ENCODE data around the gene PRODH.
"Not testable (repeated sequence)": the region's sequence is repeated elsewhere in the genome, so short reads cannot be mapped to it uniquely, and the experiment has no call there.

Gene PRODH

DNA sequence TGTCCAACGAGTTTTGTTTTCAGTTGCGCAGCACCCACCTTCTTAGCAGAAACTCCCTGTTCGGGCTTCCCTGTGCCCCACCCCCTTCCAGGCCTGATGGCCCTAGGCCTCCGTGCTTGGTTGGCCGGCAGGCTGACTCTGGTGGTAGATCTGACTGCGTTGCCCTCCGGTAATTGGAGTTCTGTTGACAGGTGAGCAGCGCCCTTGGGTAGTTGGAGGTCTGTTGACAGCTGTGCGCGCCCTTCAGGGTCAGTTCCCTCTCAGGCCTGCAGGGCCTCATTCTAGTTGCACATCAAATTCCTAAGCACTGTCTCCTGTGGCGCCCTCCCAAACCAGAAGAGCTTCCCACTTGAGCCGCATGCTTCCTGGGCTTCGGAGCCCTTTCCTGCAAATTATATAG is 29.2 kb downstream of the PRODH start:
- no peak for DNase-seq

DNA sequence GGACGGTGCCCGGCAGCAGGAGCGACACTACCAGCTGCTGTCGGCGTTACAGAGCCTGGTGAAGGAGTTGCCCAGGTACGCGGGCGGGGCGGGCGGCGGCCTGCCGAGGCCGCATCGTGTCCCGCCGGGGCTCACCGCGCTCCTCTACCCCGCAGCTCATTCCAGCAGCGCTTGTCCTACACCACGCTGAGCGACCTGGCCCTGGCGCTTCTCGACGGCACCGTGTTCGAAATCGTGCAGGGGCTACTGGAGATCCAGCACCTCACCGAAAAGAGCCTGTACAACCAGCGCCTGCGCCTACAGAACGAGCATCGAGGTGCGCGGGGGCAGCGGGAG is 29.7 kb downstream of the PRODH start:
- DNase-seq, result not testable (repeated sequence)

DNA sequence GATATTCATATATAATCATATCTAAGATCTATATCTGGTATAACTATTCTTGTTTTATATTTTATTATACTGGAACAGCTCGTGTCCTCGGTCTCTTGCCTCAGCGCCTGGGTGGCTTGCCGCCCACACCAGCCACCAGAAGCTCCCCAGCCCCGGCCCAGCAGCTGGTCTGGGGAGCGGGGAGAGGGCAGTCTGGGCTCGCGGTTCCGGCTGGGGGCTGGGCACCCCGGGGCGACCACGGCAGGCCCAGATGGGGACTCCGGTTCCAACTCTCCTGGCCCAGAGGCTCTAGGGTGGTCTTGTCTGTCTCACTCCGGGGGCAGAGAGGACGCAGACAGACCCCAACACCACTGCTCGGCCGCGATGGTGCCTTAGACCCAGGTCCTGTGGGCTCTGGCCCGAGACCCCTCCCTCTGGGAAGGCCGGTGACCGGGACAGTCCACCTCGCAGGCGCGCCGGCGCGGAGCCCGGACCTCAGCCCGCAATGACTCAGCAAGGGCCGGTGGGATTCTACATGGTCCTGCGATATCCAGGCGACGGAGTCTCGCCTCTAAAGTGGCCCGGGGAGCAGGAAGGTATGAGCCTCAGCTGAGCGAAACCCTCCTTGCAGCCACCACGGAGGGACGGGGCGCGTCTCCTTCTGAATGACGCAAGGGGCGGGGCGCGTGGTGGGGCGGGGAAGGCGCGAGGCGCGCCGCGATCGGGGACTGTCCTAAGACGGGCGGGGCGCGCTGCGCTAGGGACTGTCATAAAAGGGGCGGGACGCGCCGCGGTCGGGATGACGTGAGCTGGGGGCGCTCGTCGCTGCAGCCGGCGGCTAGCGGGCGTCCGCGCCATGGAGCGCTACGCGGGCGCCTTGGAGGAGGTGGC is 30.3 kb downstream of the PRODH start, which contains the start of gene DGCR6:
TSS of gene DGCR6 (plus strand) at position 781 of the 870 bp plus-strand sequence. CDS start at position 836, 55 bp downstream.
- no peak for DNase-seq

DNA sequence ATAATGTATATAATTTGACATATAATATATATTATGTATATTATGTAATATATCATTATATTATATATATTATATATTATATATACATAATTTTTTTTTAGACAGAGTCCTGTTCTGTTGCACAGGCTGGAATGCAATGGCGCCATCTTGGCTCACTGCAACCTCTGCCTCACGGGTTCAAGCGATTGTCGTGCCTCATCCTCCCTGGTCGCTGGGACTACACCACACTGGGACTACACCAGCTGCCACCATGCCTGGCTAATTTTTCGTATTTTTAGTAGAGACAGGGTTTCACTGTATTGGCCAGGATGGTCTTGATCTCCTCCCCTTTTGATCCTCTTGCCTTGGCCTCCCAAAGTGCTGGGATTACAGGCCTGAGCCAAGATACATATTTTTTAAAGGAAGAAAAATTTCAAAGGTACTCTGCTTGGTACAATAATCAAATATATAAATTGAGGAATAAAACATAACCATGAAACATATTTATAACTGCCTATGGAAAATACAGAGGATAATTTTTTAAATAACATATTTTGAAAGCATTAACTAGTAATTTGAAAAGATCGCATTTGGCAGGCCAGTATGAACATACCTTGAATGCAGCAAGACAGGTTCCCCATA is 39.9 kb downstream of the PRODH start:
- DNase-seq, result not testable (repeated sequence)

GRCh38 chr22:18893775-18894174 is 42.3 kb downstream of the PRODH start:
- not testable (repeated sequence) for DNase-seq

DNA sequence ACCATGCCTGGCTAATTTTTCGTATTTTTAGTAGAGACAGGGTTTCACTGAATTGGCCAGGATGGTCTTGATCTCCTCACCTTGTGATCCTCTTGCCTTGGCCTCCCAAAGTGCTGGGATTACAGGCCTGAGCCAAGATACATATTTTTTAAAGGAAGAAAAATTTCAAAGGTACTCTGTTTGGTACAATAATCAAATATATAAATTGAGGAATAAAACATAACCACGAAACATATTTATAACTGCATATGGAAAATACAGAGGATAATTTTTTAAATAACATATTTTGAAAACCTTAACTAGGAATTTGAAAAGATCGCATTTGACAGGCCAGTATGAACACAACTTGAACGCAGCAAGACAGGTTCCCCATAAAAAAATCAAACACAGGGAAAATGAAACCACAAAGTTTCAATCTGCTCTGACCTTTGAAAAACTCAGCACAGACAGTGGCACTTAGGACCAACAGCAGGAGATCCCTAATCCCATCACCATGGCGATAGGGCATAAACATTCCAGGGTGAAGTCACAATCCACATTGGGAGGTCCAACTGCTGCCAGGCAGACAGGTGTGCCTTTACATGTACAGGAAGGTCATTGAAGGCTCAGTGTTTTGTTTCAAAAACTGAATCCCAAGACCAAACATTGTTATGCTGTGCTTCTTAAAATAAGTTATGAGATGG is 45.4 kb downstream of the PRODH start:
- DNase-seq, result not testable (repeated sequence)

DNA sequence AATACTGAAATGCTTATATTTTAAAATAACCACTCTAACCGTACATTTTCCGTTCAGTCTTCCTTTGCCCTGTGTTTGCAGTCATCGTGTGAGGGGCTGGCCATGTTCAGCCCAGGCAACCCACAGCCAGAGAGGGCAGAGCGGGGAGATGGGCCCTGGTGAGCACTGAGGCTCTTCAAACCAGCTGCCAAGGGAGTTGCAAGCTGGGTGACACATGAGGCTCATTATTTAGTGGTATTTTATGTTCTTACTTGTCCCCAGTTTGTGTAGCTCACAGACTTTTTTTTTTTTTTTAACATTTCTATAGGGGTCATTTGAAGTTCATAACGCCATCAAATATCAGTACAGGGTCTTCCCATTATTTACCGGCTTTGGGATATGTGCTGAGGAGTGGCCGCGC is 48.0 kb downstream of the PRODH start:
- DNase-seq, result no peak

DNA sequence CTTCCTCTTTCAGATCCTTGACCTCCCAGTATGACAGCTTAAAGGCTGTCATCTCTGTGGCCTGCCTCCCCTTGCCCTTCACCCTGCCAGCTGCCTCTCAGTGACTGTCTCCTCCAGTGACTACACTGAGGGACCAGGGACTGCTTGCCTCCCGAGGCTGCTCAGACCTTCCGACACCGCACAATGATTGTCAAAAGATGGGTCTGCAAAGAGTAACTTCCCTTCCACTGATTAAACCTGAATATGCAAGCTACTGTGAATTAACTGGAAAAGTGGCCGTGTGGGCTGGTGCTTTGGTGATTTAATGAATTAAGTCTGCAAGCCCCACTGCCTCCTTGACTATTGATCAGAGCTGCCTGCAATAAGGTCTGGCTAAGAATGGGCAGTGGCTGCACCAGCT is 51.6 kb downstream of the PRODH start:
- not testable (repeated sequence) for DNase-seq

DNA sequence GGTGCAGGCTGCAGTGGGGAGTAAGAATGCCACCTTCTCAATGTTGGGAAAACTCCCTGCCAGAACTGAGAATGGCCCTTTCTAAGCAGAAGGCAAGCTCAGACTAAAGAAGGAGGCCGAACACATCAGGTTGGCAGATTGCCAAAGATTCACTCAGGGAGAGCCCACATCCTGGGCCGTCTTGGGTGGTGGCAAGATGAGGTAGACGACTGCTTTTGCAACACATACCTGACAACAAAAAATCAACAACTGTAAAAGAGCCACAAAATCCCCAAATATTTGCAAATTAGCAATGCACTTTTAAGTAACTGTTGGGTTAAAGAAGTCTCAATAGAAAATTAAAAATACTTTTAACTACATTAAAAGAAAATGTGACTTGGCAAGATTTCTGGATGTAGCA is 54.8 kb downstream of the PRODH start:
- DNase-seq, result not testable (repeated sequence)

All from right kidney (tissue), 1 donor.